Activated CD4-positive, alpha-beta T cell treated with anti-CD3 and anti-CD28 coated beads, Interleukin-2, amount 10 ng/mL, durations not matched to agents 7 days and 5 days (primary cell): ENCODE measurements around the gene FIG4. TPM values are rescaled to one million over a fixed set of nuclear protein-coding genes. Genes with fewer than 3 reads are reported as not detected.
"Not testable (repeated sequence)": the region's sequence is repeated elsewhere in the genome, so short reads cannot be mapped to it uniquely, and the experiment has no call there.

ENCODE experiments used
- CTCF ChIA-PET: fragments of 350-600 bp; sonication (Branson Sonifier 250); formaldehyde crosslinking; loops from one replicate; lab custom pipeline; 2021; ENCODE audit warnings: antibody characterized with exemption; lab: Charles Lee
- POLR2A ChIA-PET: fragments of 350-600 bp; sonication (Branson Sonifier 250); formaldehyde crosslinking; loops from one replicate; lab custom pipeline; 2021; ENCODE audit warnings: antibody characterized with exemption; lab: Charles Lee
- DNase-seq: peaks from one replicate; pipeline ENCODE4 v3.0.0-alpha.2; 2020
- H3K27ac Mint-ChIP-seq: one replicate; pipeline ENCODE4 v1.8.0; 2021; ENCODE audit warnings: mild to moderate bottlenecking, moderate library complexity, mixed read lengths
- H3K27me3 Mint-ChIP-seq: one replicate; pipeline ENCODE4 v1.8.0; 2021; ENCODE audit warnings: mixed read lengths
- H3K36me3 Mint-ChIP-seq: one replicate; pipeline ENCODE4 v1.8.0; 2021; ENCODE audit warnings: low read depth, mixed read lengths
- H3K4me1 Mint-ChIP-seq: one replicate; pipeline ENCODE4 v1.8.0; 2021; ENCODE audit warnings: mixed read lengths
- H3K4me3 Mint-ChIP-seq: one replicate; pipeline ENCODE4 v1.8.0; 2021; ENCODE audit warnings: mild to moderate bottlenecking, moderate library complexity, mixed read lengths
- H3K9me3 Mint-ChIP-seq: one replicate; pipeline ENCODE4 v1.8.0; 2021; ENCODE audit warnings: mixed read lengths
- total RNA-seq, 2 experiments: library from RNA; stranded (reverse); gene quantifications; one replicate each; pipeline ENCODE4 v1.2.3, GENCODE V29; 2021

FIG4 gene
- total RNA-seq, 2 experiments from 2014 or later, result 11.0 to 11.6 TPM

- H3K36me3 Mint-ChIP-seq, H3K4me3 Mint-ChIP-seq, H3K9me3 Mint-ChIP-seq, H3K27ac Mint-ChIP-seq, H3K27me3 Mint-ChIP-seq, POLR2A ChIA-PET, DNase-seq, CTCF ChIA-PET, H3K4me1 Mint-ChIP-seq: not testable (repeated sequence)
Observed at GRCh38 chr6:109678661-109679505, 12.2 kb upstream of the FIG4 start.

- peaks cover 8% of the 10 kb centered on the region for H3K9me3 Mint-ChIP-seq
- peaks cover 14% of the 10 kb centered on the region for H3K4me1 Mint-ChIP-seq
- H3K36me3 Mint-ChIP-seq, result peaks cover 2% of the 10 kb centered on the region
- no peak overlapping the region for H3K4me3 Mint-ChIP-seq
- H3K27me3 Mint-ChIP-seq, result peaks cover 2% of the 10 kb centered on the region
- ChIA-PET POLR2A (interaction anchor here (0.6 kb wide), 1 partner anchor 135 kb away, joined by 3 read pairs; no protein-coding TSS in a partner anchor), CTCF (interaction anchor here (0.8 kb wide), 1 partner anchor 10 kb away, joined by 3 read pairs; no protein-coding TSS in a partner anchor)
- no peak overlapping the region for H3K27ac Mint-ChIP-seq
- no peak for DNase-seq
Observed at GRCh38 chr6:109686566-109687265, 4.4 kb upstream of the FIG4 start.

- POLR2A ChIA-PET, result no interaction called here
- H3K9me3 Mint-ChIP-seq, result peaks cover 8% of the 10 kb centered on the region
- CTCF ChIA-PET, result interaction anchor here (0.8 kb wide), 1 partner anchor 9 kb away, joined by 3 read pairs; no protein-coding TSS in a partner anchor
- peaks cover 19% of the 10 kb centered on the region for H3K4me1 Mint-ChIP-seq
- H3K27ac Mint-ChIP-seq, result no peak overlapping the region
- no peak for DNase-seq
- no peak overlapping the region for H3K4me3 Mint-ChIP-seq
- H3K27me3 Mint-ChIP-seq, result peaks cover 2% of the 10 kb centered on the region
- H3K36me3 Mint-ChIP-seq, result peaks cover 2% of the 10 kb centered on the region
Observed at GRCh38 chr6:109687271-109687761, 3.8 kb upstream of the FIG4 start.

- Mint-ChIP-seq H3K36me3 (peaks cover under 1% of the 10 kb centered on the region), H3K4me3 (peak overlapping the region; percentile 89), H3K9me3 (no peaks in the 10 kb centered on the region), H3K27ac (peak overlapping the region; percentile 91), H3K4me1 (peaks cover 30% of the 10 kb centered on the region), H3K27me3 (peaks cover 2% of the 10 kb centered on the region)
- POLR2A ChIA-PET, result no interaction called here
- peak; percentile 67 for DNase-seq
- CTCF ChIA-PET, result interaction anchor here (1.1 kb wide), 1 partner anchor 13 kb away, joined by 3 read pairs; no protein-coding TSS in a partner anchor
Observed at GRCh38 chr6:109690373-109690736, 741 bp upstream of the FIG4 start.

GRCh38 chr6:109693111-109693510, 2.0 kb downstream of the FIG4 start:
- Mint-ChIP-seq H3K27ac (no peak overlapping the region), H3K4me3 (no peak overlapping the region), H3K9me3 (no peaks in the 10 kb centered on the region), H3K36me3 (peaks cover 9% of the 10 kb centered on the region), H3K4me1 (peaks cover 28% of the 10 kb centered on the region), H3K27me3 (peaks cover 2% of the 10 kb centered on the region)
- no peak for DNase-seq
- CTCF ChIA-PET, result interaction anchor here (1.3 to 2.7 kb wide), 2 partner anchors 12 to 346 kb away, joined by 5 to 9 read pairs; no protein-coding TSS in a partner anchor
- POLR2A ChIA-PET, result interaction anchor here (0.6 kb wide), 1 partner anchor 29 kb away, joined by 6 read pairs; no protein-coding TSS in a partner anchor

GRCh38 chr6:109695468-109695867, 4.4 kb downstream of the FIG4 start:
- POLR2A ChIA-PET, result no interaction called here
- H3K4me3 Mint-ChIP-seq, result no peak overlapping the region
- peaks cover 21% of the 10 kb centered on the region for H3K4me1 Mint-ChIP-seq
- no peaks in the 10 kb centered on the region for H3K27me3 Mint-ChIP-seq
- peak; percentile 20 for DNase-seq
- H3K27ac Mint-ChIP-seq, result no peak overlapping the region
- H3K36me3 Mint-ChIP-seq, result peaks cover 9% of the 10 kb centered on the region
- CTCF ChIA-PET, result interaction anchor here (1.1 kb wide), 1 partner anchor 10 kb away, joined by 3 read pairs; no protein-coding TSS in a partner anchor
- no peaks in the 10 kb centered on the region for H3K9me3 Mint-ChIP-seq

- Mint-ChIP-seq H3K9me3 (no peaks in the 10 kb centered on the region), H3K27ac (no peak overlapping the region), H3K4me3 (no peak overlapping the region), H3K4me1 (peaks cover 19% of the 10 kb centered on the region), H3K36me3 (peaks cover 9% of the 10 kb centered on the region), H3K27me3 (no peaks in the 10 kb centered on the region)
- CTCF ChIA-PET, result interaction anchor here (0.6 to 1.3 kb wide), 3 partner anchors 9 to 344 kb away, joined by 3 to 8 read pairs (median 3); no protein-coding TSS in a partner anchor
- DNase-seq, result no peak
- POLR2A ChIA-PET, result no interaction called here
Observed at GRCh38 chr6:109696355-109696754, 5.3 kb downstream of the FIG4 start.

- DNase-seq, result no peak
- Mint-ChIP-seq H3K9me3 (no peaks in the 10 kb centered on the region), H3K36me3 (no peaks in the 10 kb centered on the region), H3K4me3 (no peak overlapping the region), H3K27ac (no peak overlapping the region), H3K4me1 (peaks cover 2% of the 10 kb centered on the region), H3K27me3 (no peaks in the 10 kb centered on the region)
- ChIA-PET CTCF (interaction anchor here (0.5 to 2.7 kb wide), 6 partner anchors 10 to 1480 kb away, joined by 3 to 12 read pairs (median 4); no protein-coding TSS in a partner anchor), POLR2A (no interaction called here)
Observed at GRCh38 chr6:109701221-109701620, 10.1 kb downstream of the FIG4 start.

GRCh38 chr6:109701774-109702173, 10.7 kb downstream of the FIG4 start:
- CTCF ChIA-PET, result interaction anchor here (1.4 to 2.7 kb wide), 4 partner anchors 10 to 338 kb away, joined by 3 to 12 read pairs (median 3); partner anchors contain the start of genes AK9 and FIG4
- POLR2A ChIA-PET, result no interaction called here
- no peak overlapping the region for H3K4me3 Mint-ChIP-seq

GRCh38 chr6:109702791-109703190, 11.7 kb downstream of the FIG4 start:
- ChIA-PET CTCF (interaction anchor here (0.6 to 3.4 kb wide), 3 partner anchors 12 to 337 kb away, joined by 3 to 33 read pairs (median 3); partner anchors contain the start of genes AK9 and FIG4), POLR2A (no interaction called here)
- Mint-ChIP-seq H3K27me3 (no peaks in the 10 kb centered on the region), H3K4me3 (no peak overlapping the region), H3K36me3 (no peaks in the 10 kb centered on the region), H3K4me1 (peaks cover 6% of the 10 kb centered on the region), H3K9me3 (no peaks in the 10 kb centered on the region), H3K27ac (no peak overlapping the region)
- DNase-seq, result no peak

More at GRCh38 chr6:109701774-109702173, 10.7 kb downstream of the FIG4 start:
- no peaks in the 10 kb centered on the region for H3K27me3 Mint-ChIP-seq
- H3K27ac Mint-ChIP-seq, result no peak overlapping the region
- no peak for DNase-seq
- peaks cover 6% of the 10 kb centered on the region for H3K4me1 Mint-ChIP-seq
- no peaks in the 10 kb centered on the region for H3K36me3 Mint-ChIP-seq
- no peaks in the 10 kb centered on the region for H3K9me3 Mint-ChIP-seq

GRCh38 chr6:109705258-109705657, 14.2 kb downstream of the FIG4 start:
- peaks cover 6% of the 10 kb centered on the region for H3K4me1 Mint-ChIP-seq

GRCh38 chr6:109706513-109706912, 15.4 kb downstream of the FIG4 start:
- Mint-ChIP-seq H3K4me1 (peaks cover 6% of the 10 kb centered on the region), H3K9me3 (no peaks in the 10 kb centered on the region), H3K27me3 (no peaks in the 10 kb centered on the region), H3K36me3 (no peaks in the 10 kb centered on the region), H3K27ac (no peak overlapping the region), H3K4me3 (no peak overlapping the region)
- DNase-seq, result no peak
- ChIA-PET POLR2A (interaction anchor here (0.8 kb wide), 1 partner anchor 333 kb away, joined by 3 read pairs; no protein-coding TSS in a partner anchor), CTCF (interaction anchor here (0.6 to 0.9 kb wide), 2 partner anchors 111 to 333 kb away, joined by 3 to 6 read pairs; no protein-coding TSS in a partner anchor)

More at GRCh38 chr6:109705258-109705657, 14.2 kb downstream of the FIG4 start:
- H3K4me3 Mint-ChIP-seq, result no peak overlapping the region
- ChIA-PET CTCF (interaction anchor here (0.7 to 3.4 kb wide), 8 partner anchors 10 to 689 kb away, joined by 3 to 33 read pairs (median 3); no protein-coding TSS in a partner anchor), POLR2A (no interaction called here)
- no peaks in the 10 kb centered on the region for H3K9me3 Mint-ChIP-seq
- peak; percentile 81 for DNase-seq
- H3K27me3 Mint-ChIP-seq, result no peaks in the 10 kb centered on the region
- H3K27ac Mint-ChIP-seq, result no peak overlapping the region
- H3K36me3 Mint-ChIP-seq, result no peaks in the 10 kb centered on the region
